ENCODE results near the gene KLHDC3.

KLHDC3 gene

GRCh38 chr6:43062818-43063217, 48.8 kb downstream of the KLHDC3 start:
- DNase-seq (ENCODE audit: low read depth, low spot score) = no peak
- ChIA-PET POLR2A (no interaction called here), CTCF (interaction anchor here (1.2 to 4.0 kb wide), 2 partner anchors 67 to 83 kb away, joined by 3 to 43 read pairs; no protein-coding TSS in a partner anchor)
- H3K4me3 ChIP-seq (ENCODE audit: low read depth, low read length) = no peak overlapping the region
- TF ChIP-seq CTCF (IDR thresholded peaks at IDR 0.05; ENCODE audit: insufficient read depth, low read length, missing control alignments) = no peak

GRCh38 chr6:43070028-43070632, 56.1 kb downstream of the KLHDC3 start:
- no peak for DNase-seq (ENCODE audit: low read depth, low spot score)
- POLR2A ChIA-PET = no interaction called here
- CTCF ChIA-PET = interaction anchor here (0.7 to 9.7 kb wide), 15 partner anchors 10 to 273 kb away, joined by 3 to 183 read pairs (median 3); partner anchors contain the start of genes KLC4 and MRPL2
- peak; percentile 44 for TF ChIP-seq CTCF (IDR thresholded peaks at IDR 0.05; ENCODE audit: insufficient read depth, low read length, missing control alignments)
- no peak overlapping the region for H3K4me3 ChIP-seq (ENCODE audit: low read depth, low read length)
